K562 (cell line): ENCODE measurements around the gene LASP1. TPM values are rescaled to one million over a fixed set of nuclear protein-coding genes. Genes with fewer than 3 reads are reported as not detected.

Source experiments
- ETV6 ChIP-seq, 3 experiments: fragments of 150-350 bp in 1 of 3; sonication (generic) in 1 of 3; formaldehyde crosslinking in 1 of 3; IDR thresholded peaks; 2 replicates each; pipeline versions ENCODE4 v1.6.1 to v1.8.0; 2014 to 2022; ENCODE audit warnings: borderline replicate concordance in 2 of 3, low read depth in 2 of 3, antibody characterized with exemption in 1 of 3, low read length in 1 of 3, mild to moderate bottlenecking in 1 of 3, missing genetic modification reagents in 1 of 3
- FOXA1 ChIP-seq: fragments of 450-650 bp; IDR thresholded peaks from 2 replicates; pipeline ENCODE4 v1.6.1; 2016; ENCODE audit warnings: mild to moderate bottlenecking, borderline replicate concordance
- MAFK ChIP-seq: IDR thresholded peaks from 2 replicates; pipeline ENCODE4 v1.6.1; 2011; ENCODE audit warnings: low read length, improper control_type of control experiment
- POLR3A ChIP-seq: IDR thresholded peaks from 2 replicates; pipeline ENCODE4 v1.6.1; 2011; ENCODE audit warnings: borderline replicate concordance, mild to moderate bottlenecking, moderate library complexity; ENCODE audit not compliant: insufficient read length, insufficient read depth; ENCODE audit errors: extremely low read depth
- PURB ChIP-seq: sonication (generic); formaldehyde crosslinking; IDR thresholded peaks from 2 replicates; pipeline ENCODE4 v1.9.0; 2021; ENCODE audit warnings: low read depth, mild to moderate bottlenecking, missing genetic modification reagents
- SMARCC2 ChIP-seq: fragments of 450-650 bp; IDR thresholded peaks from 2 replicates; pipeline ENCODE4 v1.6.1; 2017; ENCODE audit warnings: antibody characterized with exemption, moderate library complexity, mild to moderate bottlenecking, low read depth
- TCF7 ChIP-seq: sonication (generic); IDR thresholded peaks from 2 replicates; pipeline ENCODE4 v1.6.1; 2016; ENCODE audit warnings: antibody characterized with exemption, borderline replicate concordance
- ZNF75A ChIP-seq: fragments of 450-650 bp; formaldehyde crosslinking; IDR thresholded peaks from 2 replicates; pipeline ENCODE4 v1.4.0; 2020; ENCODE audit warnings: mild to moderate bottlenecking
- ZNF76 ChIP-seq: fragments of 250-450 bp; sonication (Bioruptor Pico); IDR thresholded peaks from 2 replicates; pipeline ENCODE4 v1.4.0; 2020; ENCODE audit warnings: mild to moderate bottlenecking, moderate library complexity, borderline replicate concordance
- polyA plus RNA-seq, 8 experiments: library from polyadenylated mRNA; depleted of rRNA in 4 of 8; stranded (reverse) in 5 of 8; unstranded in 3 of 8; fragments of >200 nt; fragmentation: Nextera tagmentation in 2 of 8; fragmentation: Illumina TruSeq in 1 of 8; extraction: Ambion mirVana in 2 of 8; extraction: Trizol in 1 of 8; gene quantifications; 2 replicates each; pipeline versions ENCODE4 v1.2.1 to v1.2.3, GENCODE V29; 2011 to 2014; ENCODE audit warnings: inconsistent platforms in 1 of 8, missing spikeins in 1 of 8
- total RNA-seq, 7 experiments: library from RNA; depleted of rRNA in 6 of 7; stranded (reverse); fragments of >200 nt in 6 of 7; fragmentation: Illumina TruSeq in 2 of 7; extraction: Trizol in 2 of 7; gene quantifications; 2 replicates each; pipeline versions ENCODE4 v1.2.1 to v1.2.3, GENCODE V29; 2011 to 2021; ENCODE audit warnings: low replicate concordance in 1 of 7
- TF ChIP-seq, protein P1 (sequence below), 3 experiments: fragments of 200-800 bp in 1 of 3; fragments of 250-450 bp in 1 of 3; fragments of 450-650 bp in 1 of 3; sonication (Bioruptor Pico) in 1 of 3; sonication (Bioruptor generic) in 1 of 3; formaldehyde crosslinking in 1 of 3; IDR thresholded peaks; 2 replicates each; pipeline versions ENCODE4 v1.6.1 to v1.8.0; 2016 to 2022; ENCODE audit warnings: mild to moderate bottlenecking in 2 of 3, missing genetic modification characterization in 2 of 3, missing compliant biosample characterization in 1 of 3, moderate library complexity in 1 of 3
- TF ChIP-seq, protein P2 (sequence below): sonication (generic); formaldehyde crosslinking; IDR thresholded peaks from 2 replicates; pipeline ENCODE4 v1.8.1; 2023; ENCODE audit warnings: missing genetic modification reagents, mild to moderate bottlenecking, borderline replicate concordance
- TF ChIP-seq, protein P3 (sequence below): sonication (generic); formaldehyde crosslinking; IDR thresholded peaks from 2 replicates; pipeline ENCODE4 v1.5.0; 2020; ENCODE audit warnings: missing genetic modification reagents
- TF ChIP-seq, protein P4 (sequence below), 3 experiments: IDR thresholded peaks in 2 of 3; conservative IDR thresholded peaks in 1 of 3; 2 replicates each; pipeline ENCODE4 v1.5.1; 2011 to 2012; ENCODE audit warnings: low read length in 3 of 3, mild to moderate bottlenecking in 3 of 3, control low read depth in 2 of 3, improper control_type of control experiment in 1 of 3, inconsistent platforms in 1 of 3, low read depth in 1 of 3, mixed read lengths in 1 of 3, moderate library complexity in 1 of 3; ENCODE audit not compliant: insufficient read depth in 2 of 3

Gene LASP1
- total and polyA plus RNA-seq, 9 of the 15 experiments (the other 6 are each of a cell fraction or from before 2014, with no cell fraction given), result 23.0 to 125 (median 55.3) TPM

DNA sequence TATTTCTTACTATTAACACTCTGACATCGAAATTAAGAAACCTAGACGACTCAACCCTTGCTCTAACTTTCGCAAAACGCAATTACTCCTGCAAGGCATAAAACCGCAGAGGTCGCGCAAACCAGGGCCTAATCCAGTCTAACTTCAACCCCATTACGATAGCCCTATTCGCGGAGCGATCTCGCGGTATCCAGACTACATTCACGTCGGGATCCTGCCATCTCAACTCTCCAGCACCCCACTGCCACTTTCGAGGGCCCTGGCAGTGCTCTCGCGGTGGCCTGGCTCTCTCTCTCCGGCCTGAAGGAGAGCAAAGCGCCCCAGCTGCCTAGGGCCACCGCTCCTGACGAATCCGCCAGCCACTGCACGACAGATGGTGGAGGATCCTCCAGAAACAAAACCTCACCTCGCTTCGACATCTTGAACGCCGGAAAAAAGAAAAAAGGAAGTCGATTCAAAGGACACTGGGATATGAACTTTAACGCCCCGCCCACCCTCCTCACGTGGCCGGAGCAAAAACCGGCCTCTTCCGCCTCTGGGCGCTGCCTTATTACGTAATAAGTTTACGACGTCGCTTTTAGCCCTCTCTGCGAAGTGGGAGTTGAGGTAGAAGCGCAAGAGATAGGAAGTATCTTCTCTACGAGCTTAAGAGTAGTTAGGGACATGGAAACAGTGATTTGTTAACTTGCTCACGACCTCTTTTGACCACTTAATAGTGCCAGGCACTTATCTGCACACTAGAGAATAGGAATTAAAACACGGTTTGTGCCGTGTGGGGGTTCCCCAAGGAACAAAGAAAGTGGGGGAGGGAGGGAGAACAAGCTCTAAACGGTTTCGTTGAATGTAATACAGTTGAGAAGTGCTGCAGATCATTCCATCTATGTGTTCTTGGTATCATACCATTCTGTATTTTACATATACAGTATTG lies 16.3 kb upstream of the LASP1 start, which contains the start of gene RPL23 (continued):
- TF ChIP-seq POLR3A (no peak), ETV6 (IDR thresholded peaks at IDR 0.05; ENCODE audit: borderline replicate concordance in 1 of 2, low read depth in 2 of 2, low read length in 1 of 2) (0 out of 4 replicates have a peak, but pooled peaks of 1 of the 2 experiments have one; percentile 30), ETV6 (CRISPR knock-in tag; IDR thresholded peaks at IDR 0.05; ENCODE audit: borderline replicate concordance) (no peak), FOXA1 (no peak), TCF7 (no peak), MAFK (no peak), ZNF76 (CRISPR knock-in tag) (peak; percentile 66; the same call in 1 of the 2 replicates), PURB (CRISPR knock-in tag) (no peak), SMARCC2 (no peak), ZNF75A (no peak)
- TF ChIP-seq, protein P1, sequence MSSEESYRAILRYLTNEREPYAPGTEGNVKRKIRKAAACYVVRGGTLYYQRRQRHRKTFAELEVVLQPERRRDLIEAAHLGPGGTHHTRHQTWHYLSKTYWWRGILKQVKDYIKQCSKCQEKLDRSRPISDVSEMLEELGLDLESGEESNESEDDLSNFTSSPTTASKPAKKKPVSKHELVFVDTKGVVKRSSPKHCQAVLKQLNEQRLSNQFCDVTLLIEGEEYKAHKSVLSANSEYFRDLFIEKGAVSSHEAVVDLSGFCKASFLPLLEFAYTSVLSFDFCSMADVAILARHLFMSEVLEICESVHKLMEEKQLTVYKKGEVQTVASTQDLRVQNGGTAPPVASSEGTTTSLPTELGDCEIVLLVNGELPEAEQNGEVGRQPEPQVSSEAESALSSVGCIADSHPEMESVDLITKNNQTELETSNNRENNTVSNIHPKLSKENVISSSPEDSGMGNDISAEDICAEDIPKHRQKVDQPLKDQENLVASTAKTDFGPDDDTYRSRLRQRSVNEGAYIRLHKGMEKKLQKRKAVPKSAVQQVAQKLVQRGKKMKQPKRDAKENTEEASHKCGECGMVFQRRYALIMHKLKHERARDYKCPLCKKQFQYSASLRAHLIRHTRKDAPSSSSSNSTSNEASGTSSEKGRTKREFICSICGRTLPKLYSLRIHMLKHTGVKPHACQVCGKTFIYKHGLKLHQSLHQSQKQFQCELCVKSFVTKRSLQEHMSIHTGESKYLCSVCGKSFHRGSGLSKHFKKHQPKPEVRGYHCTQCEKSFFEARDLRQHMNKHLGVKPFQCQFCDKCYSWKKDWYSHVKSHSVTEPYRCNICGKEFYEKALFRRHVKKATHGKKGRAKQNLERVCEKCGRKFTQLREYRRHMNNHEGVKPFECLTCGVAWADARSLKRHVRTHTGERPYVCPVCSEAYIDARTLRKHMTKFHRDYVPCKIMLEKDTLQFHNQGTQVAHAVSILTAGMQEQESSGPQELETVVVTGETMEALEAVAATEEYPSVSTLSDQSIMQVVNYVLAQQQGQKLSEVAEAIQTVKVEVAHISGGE (CRISPR knock-in tag; IDR thresholded peaks at IDR 0.05), result peak in 1 of 3 experiments; percentile 71; a peak in 2 of 6 replicates
- TF ChIP-seq, protein P2, sequence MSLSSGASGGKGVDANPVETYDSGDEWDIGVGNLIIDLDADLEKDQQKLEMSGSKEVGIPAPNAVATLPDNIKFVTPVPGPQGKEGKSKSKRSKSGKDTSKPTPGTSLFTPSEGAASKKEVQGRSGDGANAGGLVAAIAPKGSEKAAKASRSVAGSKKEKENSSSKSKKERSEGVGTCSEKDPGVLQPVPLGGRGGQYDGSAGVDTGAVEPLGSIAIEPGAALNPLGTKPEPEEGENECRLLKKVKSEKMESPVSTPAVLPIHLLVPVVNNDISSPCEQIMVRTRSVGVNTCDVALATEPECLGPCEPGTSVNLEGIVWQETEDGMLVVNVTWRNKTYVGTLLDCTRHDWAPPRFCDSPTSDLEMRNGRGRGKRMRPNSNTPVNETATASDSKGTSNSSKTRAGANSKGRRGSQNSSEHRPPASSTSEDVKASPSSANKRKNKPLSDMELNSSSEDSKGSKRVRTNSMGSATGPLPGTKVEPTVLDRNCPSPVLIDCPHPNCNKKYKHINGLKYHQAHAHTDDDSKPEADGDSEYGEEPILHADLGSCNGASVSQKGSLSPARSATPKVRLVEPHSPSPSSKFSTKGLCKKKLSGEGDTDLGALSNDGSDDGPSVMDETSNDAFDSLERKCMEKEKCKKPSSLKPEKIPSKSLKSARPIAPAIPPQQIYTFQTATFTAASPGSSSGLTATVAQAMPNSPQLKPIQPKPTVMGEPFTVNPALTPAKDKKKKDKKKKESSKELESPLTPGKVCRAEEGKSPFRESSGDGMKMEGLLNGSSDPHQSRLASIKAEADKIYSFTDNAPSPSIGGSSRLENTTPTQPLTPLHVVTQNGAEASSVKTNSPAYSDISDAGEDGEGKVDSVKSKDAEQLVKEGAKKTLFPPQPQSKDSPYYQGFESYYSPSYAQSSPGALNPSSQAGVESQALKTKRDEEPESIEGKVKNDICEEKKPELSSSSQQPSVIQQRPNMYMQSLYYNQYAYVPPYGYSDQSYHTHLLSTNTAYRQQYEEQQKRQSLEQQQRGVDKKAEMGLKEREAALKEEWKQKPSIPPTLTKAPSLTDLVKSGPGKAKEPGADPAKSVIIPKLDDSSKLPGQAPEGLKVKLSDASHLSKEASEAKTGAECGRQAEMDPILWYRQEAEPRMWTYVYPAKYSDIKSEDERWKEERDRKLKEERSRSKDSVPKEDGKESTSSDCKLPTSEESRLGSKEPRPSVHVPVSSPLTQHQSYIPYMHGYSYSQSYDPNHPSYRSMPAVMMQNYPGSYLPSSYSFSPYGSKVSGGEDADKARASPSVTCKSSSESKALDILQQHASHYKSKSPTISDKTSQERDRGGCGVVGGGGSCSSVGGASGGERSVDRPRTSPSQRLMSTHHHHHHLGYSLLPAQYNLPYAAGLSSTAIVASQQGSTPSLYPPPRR, result no peak
- TF ChIP-seq, protein P3, sequence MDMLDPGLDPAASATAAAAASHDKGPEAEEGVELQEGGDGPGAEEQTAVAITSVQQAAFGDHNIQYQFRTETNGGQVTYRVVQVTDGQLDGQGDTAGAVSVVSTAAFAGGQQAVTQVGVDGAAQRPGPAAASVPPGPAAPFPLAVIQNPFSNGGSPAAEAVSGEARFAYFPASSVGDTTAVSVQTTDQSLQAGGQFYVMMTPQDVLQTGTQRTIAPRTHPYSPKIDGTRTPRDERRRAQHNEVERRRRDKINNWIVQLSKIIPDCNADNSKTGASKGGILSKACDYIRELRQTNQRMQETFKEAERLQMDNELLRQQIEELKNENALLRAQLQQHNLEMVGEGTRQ (CRISPR knock-in tag), result peak; percentile 96
- TF ChIP-seq, protein P4, sequence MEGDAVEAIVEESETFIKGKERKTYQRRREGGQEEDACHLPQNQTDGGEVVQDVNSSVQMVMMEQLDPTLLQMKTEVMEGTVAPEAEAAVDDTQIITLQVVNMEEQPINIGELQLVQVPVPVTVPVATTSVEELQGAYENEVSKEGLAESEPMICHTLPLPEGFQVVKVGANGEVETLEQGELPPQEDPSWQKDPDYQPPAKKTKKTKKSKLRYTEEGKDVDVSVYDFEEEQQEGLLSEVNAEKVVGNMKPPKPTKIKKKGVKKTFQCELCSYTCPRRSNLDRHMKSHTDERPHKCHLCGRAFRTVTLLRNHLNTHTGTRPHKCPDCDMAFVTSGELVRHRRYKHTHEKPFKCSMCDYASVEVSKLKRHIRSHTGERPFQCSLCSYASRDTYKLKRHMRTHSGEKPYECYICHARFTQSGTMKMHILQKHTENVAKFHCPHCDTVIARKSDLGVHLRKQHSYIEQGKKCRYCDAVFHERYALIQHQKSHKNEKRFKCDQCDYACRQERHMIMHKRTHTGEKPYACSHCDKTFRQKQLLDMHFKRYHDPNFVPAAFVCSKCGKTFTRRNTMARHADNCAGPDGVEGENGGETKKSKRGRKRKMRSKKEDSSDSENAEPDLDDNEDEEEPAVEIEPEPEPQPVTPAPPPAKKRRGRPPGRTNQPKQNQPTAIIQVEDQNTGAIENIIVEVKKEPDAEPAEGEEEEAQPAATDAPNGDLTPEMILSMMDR (IDR thresholded peaks at IDR 0.05 in 2 of 3, conservative IDR thresholded peaks at IDR 0.05 in 1 of 3; ENCODE audit: insufficient read depth in 2 of 3, low read depth in 1 of 3, low read length in 3 of 3), result no peak
